ENCODE data around the gene DHX36. TPM values are rescaled to one million over a fixed set of nuclear protein-coding genes. Genes with fewer than 3 reads are reported as not detected.

DHX36 gene
- total RNA-seq: 92.5 and 93.3 TPM in 2 replicates

- peak within 1 kb of the TSS; percentile 92 for H3K4me3 Mint-ChIP-seq
- H3K36me3 Mint-ChIP-seq (ENCODE audit: low read depth): peaks cover 13% of the 10 kb centered on the region
- H3K27ac Mint-ChIP-seq: peak within 1 kb of the TSS; percentile 98
- H3K4me1 Mint-ChIP-seq: peaks cover 26% of the 10 kb centered on the region
- DNase-seq: peak; percentile 96
- intact Hi-C loops (cut with micrococcal nuclease): loop anchor here (1.0 to 5.0 kb wide), 4 partner anchors 17 to 1530 kb away; partner anchors contain the start of gene SLC33A1
- peaks cover 8% of the 10 kb centered on the region for H3K9me3 Mint-ChIP-seq
- peaks cover 4% of the 10 kb centered on the region for H3K27me3 Mint-ChIP-seq
Measured at GRCh38 chr3:154323891-154324738, at the start of gene DHX36. Gene DHX36 (minus strand): TSS chr3:154324487. CDS start chr3:154324416, 71 bp downstream.

GRCh38 chr3:154367221-154367620, 42.9 kb upstream of the DHX36 start:
- H3K27me3 Mint-ChIP-seq: no peaks in the 10 kb centered on the region
- DNase-seq: no peak
- H3K9me3 Mint-ChIP-seq: no peaks in the 10 kb centered on the region
- H3K4me3 Mint-ChIP-seq: no peak overlapping the region
- H3K4me1 Mint-ChIP-seq: no peaks in the 10 kb centered on the region
- no peaks in the 10 kb centered on the region for H3K36me3 Mint-ChIP-seq (ENCODE audit: low read depth)
- no peak overlapping the region for H3K27ac Mint-ChIP-seq
- intact Hi-C loops (cut with micrococcal nuclease): no loop called here

- Mint-ChIP-seq H3K9me3 (no peaks in the 10 kb centered on the region), H3K4me1 (no peaks in the 10 kb centered on the region), H3K36me3 (ENCODE audit: low read depth) (no peaks in the 10 kb centered on the region), H3K27ac (no peak overlapping the region), H3K4me3 (no peak overlapping the region), H3K27me3 (no peaks in the 10 kb centered on the region)
- intact Hi-C loops (cut with micrococcal nuclease): no loop called here
- DNase-seq: no peak
Measured at GRCh38 chr3:154364849-154365248, 40.6 kb upstream of the DHX36 start.

GRCh38 chr3:154361099-154361498, 36.8 kb upstream of the DHX36 start:
- Mint-ChIP-seq H3K27ac (no peak overlapping the region), H3K4me3 (no peak overlapping the region), H3K4me1 (no peaks in the 10 kb centered on the region), H3K36me3 (ENCODE audit: low read depth) (no peaks in the 10 kb centered on the region), H3K9me3 (peaks cover 2% of the 10 kb centered on the region), H3K27me3 (no peaks in the 10 kb centered on the region)
- intact Hi-C loops (cut with micrococcal nuclease): no loop called here
- DNase-seq: no peak

GRCh38 chr3:154356009-154356408, 31.7 kb upstream of the DHX36 start:
- Mint-ChIP-seq H3K27ac (no peak overlapping the region), H3K27me3 (peaks cover 2% of the 10 kb centered on the region), H3K4me3 (no peak overlapping the region), H3K9me3 (peaks cover 9% of the 10 kb centered on the region), H3K4me1 (no peaks in the 10 kb centered on the region), H3K36me3 (ENCODE audit: low read depth) (no peaks in the 10 kb centered on the region)
- intact Hi-C loops (cut with micrococcal nuclease): no loop called here
- no peak for DNase-seq

- Mint-ChIP-seq H3K4me3 (no peak overlapping the region), H3K27ac (no peak overlapping the region), H3K4me1 (no peaks in the 10 kb centered on the region), H3K36me3 (ENCODE audit: low read depth) (no peaks in the 10 kb centered on the region), H3K27me3 (peaks cover 17% of the 10 kb centered on the region), H3K9me3 (peaks cover 4% of the 10 kb centered on the region)
- intact Hi-C loops (cut with micrococcal nuclease): no loop called here
- DNase-seq: no peak
Measured at GRCh38 chr3:154349223-154349622, 24.9 kb upstream of the DHX36 start.

GRCh38 chr3:154345422-154346122, 21.3 kb upstream of the DHX36 start:
- no peak for DNase-seq
- no peaks in the 10 kb centered on the region for H3K9me3 Mint-ChIP-seq
- intact Hi-C loops (cut with micrococcal nuclease): no loop called here

GRCh38 chr3:154338570-154338969, 14.3 kb upstream of the DHX36 start:
- Mint-ChIP-seq H3K27me3 (peaks cover 23% of the 10 kb centered on the region), H3K36me3 (ENCODE audit: low read depth) (no peaks in the 10 kb centered on the region), H3K27ac (no peak overlapping the region), H3K4me1 (no peaks in the 10 kb centered on the region), H3K4me3 (no peak overlapping the region), H3K9me3 (no peaks in the 10 kb centered on the region)
- no peak for DNase-seq
- intact Hi-C loops (cut with micrococcal nuclease): no loop called here

More at GRCh38 chr3:154345422-154346122, 21.3 kb upstream of the DHX36 start:
- H3K27me3 Mint-ChIP-seq: peaks cover 20% of the 10 kb centered on the region
- H3K4me3 Mint-ChIP-seq: no peak overlapping the region
- H3K4me1 Mint-ChIP-seq: no peaks in the 10 kb centered on the region
- H3K27ac Mint-ChIP-seq: no peak overlapping the region
- H3K36me3 Mint-ChIP-seq (ENCODE audit: low read depth): no peaks in the 10 kb centered on the region

- Mint-ChIP-seq H3K27ac (no peak overlapping the region), H3K36me3 (ENCODE audit: low read depth) (no peaks in the 10 kb centered on the region), H3K4me3 (no peak overlapping the region), H3K4me1 (no peaks in the 10 kb centered on the region), H3K9me3 (no peaks in the 10 kb centered on the region), H3K27me3 (peaks cover 24% of the 10 kb centered on the region)
- intact Hi-C loops (cut with micrococcal nuclease): no loop called here
- DNase-seq: no peak
Measured at GRCh38 chr3:154338008-154338407, 13.7 kb upstream of the DHX36 start.

- intact Hi-C loops (cut with micrococcal nuclease): loop anchor here (1.0 kb wide), 1 partner anchor 1367 kb away; no protein-coding TSS in a partner anchor
- no peak overlapping the region for H3K4me3 Mint-ChIP-seq
- no peak overlapping the region for H3K27ac Mint-ChIP-seq
Measured at GRCh38 chr3:154334973-154335420, 10.7 kb upstream of the DHX36 start.

GRCh38 chr3:154327871-154328270, 3.6 kb upstream of the DHX36 start:
- Mint-ChIP-seq H3K4me1 (peaks cover 14% of the 10 kb centered on the region), H3K27me3 (peaks cover 16% of the 10 kb centered on the region), H3K9me3 (peaks cover 8% of the 10 kb centered on the region), H3K27ac (no peak overlapping the region), H3K36me3 (ENCODE audit: low read depth) (peaks cover 1% of the 10 kb centered on the region), H3K4me3 (no peak overlapping the region)
- intact Hi-C loops (cut with micrococcal nuclease): no loop called here
- no peak for DNase-seq

More at GRCh38 chr3:154334973-154335420, 10.7 kb upstream of the DHX36 start:
- Mint-ChIP-seq H3K9me3 (no peaks in the 10 kb centered on the region), H3K36me3 (ENCODE audit: low read depth) (no peaks in the 10 kb centered on the region), H3K27me3 (peaks cover 32% of the 10 kb centered on the region), H3K4me1 (no peaks in the 10 kb centered on the region)
- no peak for DNase-seq

GRCh38 chr3:154324919-154325318, 632 bp upstream of the DHX36 start:
- Mint-ChIP-seq H3K4me3 (peak overlapping the region; percentile 92), H3K27ac (peak overlapping the region; percentile 98), H3K4me1 (peaks cover 26% of the 10 kb centered on the region), H3K27me3 (peaks cover 6% of the 10 kb centered on the region), H3K36me3 (ENCODE audit: low read depth) (peaks cover 13% of the 10 kb centered on the region), H3K9me3 (peaks cover 8% of the 10 kb centered on the region)
- peak; percentile 59 for DNase-seq
- intact Hi-C loops (cut with micrococcal nuclease): loop anchor here (1.0 to 5.0 kb wide), 3 partner anchors 703 to 1529 kb away; partner anchors contain the start of gene SLC33A1

GRCh38 chr3:154316974-154317767, 7.1 kb downstream of the DHX36 start:
- H3K27me3 Mint-ChIP-seq: no peaks in the 10 kb centered on the region
- DNase-seq: no peak
- H3K36me3 Mint-ChIP-seq (ENCODE audit: low read depth): peaks cover 46% of the 10 kb centered on the region
- peak overlapping the region; percentile 39 for H3K27ac Mint-ChIP-seq
- H3K9me3 Mint-ChIP-seq: peaks cover 4% of the 10 kb centered on the region
- H3K4me1 Mint-ChIP-seq: peaks cover 30% of the 10 kb centered on the region
- intact Hi-C loops (cut with micrococcal nuclease): no loop called here
- H3K4me3 Mint-ChIP-seq: peak overlapping the region; percentile 20

All from activated CD4-positive, alpha-beta T cell treated with anti-CD3 and anti-CD28 coated beads, Interleukin-2, amount 10 ng/mL, durations not matched to agents 24 days and 14 days (primary cell).